ENCODE results near the gene MAP3K21. TPM values are rescaled to one million over a fixed set of nuclear protein-coding genes. Genes with fewer than 3 reads are reported as not detected.

The MAP3K21 gene
- total RNA-seq, 1 donor from 2014 or later: 9.2 TPM

DNA sequence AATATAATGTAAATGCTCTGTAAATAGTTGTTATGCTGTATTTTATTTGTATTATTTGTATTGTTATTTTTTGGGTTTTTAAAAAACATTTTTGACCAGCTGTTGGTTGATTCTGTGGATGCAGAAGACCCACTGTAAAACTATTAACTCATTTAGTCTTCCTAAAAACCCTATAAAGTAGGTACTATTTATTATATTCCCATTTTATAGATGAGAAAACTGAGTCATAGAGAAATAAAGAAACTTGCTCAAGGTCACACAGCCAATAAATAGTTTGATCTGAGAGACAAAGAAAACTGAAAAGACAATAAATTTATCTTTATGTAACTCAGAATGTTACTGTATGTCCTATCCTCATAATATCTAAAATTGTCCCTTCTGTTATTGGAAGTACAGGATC, 1.2 kb upstream of the MAP3K21 start:
- H3K4me3 ChIP-seq: no peak overlapping the region
- ATAC-seq (no peak), DNase-seq (no peak)
- intact Hi-C loops (cut with DNase I): no loop called here
- H3K36me3 ChIP-seq: no peaks in the 10 kb centered on the region
- peaks cover 3% of the 10 kb centered on the region for H3K27me3 ChIP-seq (ENCODE audit: low read depth)
- H3K9me3 ChIP-seq: no peaks in the 10 kb centered on the region
- TF ChIP-seq, protein P1, sequence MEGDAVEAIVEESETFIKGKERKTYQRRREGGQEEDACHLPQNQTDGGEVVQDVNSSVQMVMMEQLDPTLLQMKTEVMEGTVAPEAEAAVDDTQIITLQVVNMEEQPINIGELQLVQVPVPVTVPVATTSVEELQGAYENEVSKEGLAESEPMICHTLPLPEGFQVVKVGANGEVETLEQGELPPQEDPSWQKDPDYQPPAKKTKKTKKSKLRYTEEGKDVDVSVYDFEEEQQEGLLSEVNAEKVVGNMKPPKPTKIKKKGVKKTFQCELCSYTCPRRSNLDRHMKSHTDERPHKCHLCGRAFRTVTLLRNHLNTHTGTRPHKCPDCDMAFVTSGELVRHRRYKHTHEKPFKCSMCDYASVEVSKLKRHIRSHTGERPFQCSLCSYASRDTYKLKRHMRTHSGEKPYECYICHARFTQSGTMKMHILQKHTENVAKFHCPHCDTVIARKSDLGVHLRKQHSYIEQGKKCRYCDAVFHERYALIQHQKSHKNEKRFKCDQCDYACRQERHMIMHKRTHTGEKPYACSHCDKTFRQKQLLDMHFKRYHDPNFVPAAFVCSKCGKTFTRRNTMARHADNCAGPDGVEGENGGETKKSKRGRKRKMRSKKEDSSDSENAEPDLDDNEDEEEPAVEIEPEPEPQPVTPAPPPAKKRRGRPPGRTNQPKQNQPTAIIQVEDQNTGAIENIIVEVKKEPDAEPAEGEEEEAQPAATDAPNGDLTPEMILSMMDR (IDR thresholded peaks at IDR 0.05): no peak
- H3K4me1 ChIP-seq: peaks cover 6% of the 10 kb centered on the region
- no peak overlapping the region for H3K27ac ChIP-seq

DNA sequence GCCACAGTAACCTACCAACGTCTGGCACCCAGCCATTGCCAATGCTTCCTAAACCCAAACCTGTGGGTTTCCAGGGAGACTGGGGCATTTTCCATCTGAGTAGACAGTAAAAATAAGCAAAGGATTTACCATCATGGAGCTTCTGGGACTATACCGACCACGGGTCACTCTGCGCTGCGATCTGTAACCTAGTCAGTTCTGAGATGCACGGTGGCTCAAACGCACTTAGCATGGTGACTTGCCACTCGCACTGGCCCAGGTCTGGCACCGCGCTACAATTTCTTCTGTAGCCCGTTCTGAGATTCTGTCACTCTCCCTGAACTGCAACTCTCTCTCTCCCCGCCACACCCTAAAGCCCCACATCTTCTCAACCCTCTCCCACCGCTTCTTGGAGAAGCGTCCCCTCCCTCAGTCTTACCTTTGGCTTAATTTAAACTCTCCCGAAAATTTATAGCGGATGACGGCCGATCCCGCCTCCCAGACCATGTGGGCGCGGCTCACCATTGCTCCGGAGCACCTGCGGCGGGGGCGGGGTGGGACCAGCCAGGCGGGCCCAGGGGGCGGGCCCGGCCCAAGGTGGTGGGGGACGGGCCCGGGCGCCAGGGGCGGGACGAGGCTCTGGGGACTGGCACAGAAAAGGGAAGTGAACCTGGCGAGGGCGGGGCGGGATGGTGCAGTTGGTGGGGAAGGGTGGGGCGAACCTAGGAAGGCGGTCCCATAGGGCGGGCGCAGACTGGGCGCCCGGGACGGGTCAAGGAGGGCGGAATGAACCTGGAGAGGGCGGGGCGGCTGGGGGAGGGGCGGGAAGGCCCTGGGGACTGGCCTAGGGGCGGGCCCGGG, 493 bp upstream of the MAP3K21 start:
- TF ChIP-seq, protein P1 (IDR thresholded peaks at IDR 0.05): no peak
- intact Hi-C loops (cut with DNase I): no loop called here
- Histone ChIP-seq H3K4me3 (peak overlapping the region; percentile 60), H3K27ac (no peak overlapping the region), H3K4me1 (peaks cover 6% of the 10 kb centered on the region), H3K27me3 (ENCODE audit: low read depth) (peaks cover 3% of the 10 kb centered on the region), H3K36me3 (no peaks in the 10 kb centered on the region), H3K9me3 (no peaks in the 10 kb centered on the region)
- ATAC-seq (peak; percentile 95 to 98), DNase-seq (peak; percentile 98)

DNA sequence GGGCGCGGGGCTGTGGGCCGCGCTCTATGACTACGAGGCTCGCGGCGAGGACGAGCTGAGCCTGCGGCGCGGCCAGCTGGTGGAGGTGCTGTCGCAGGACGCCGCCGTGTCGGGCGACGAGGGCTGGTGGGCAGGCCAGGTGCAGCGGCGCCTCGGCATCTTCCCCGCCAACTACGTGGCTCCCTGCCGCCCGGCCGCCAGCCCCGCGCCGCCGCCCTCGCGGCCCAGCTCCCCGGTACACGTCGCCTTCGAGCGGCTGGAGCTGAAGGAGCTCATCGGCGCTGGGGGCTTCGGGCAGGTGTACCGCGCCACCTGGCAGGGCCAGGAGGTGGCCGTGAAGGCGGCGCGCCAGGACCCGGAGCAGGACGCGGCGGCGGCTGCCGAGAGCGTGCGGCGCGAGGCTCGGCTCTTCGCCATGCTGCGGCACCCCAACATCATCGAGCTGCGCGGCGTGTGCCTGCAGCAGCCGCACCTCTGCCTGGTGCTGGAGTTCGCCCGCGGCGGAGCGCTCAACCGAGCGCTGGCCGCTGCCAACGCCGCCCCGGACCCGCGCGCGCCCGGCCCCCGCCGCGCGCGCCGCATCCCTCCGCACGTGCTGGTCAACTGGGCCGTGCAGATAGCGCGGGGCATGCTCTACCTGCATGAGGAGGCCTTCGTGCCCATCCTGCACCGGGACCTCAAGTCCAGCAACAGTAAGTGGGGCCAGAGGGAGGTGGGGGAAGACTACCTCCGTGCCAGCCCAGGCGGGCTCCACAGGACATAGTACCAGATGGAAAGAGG, 808 bp downstream of the MAP3K21 start:
- Histone ChIP-seq H3K27me3 (ENCODE audit: low read depth) (peaks cover 3% of the 10 kb centered on the region), H3K27ac (peak overlapping the region; percentile 80), H3K4me1 (peaks cover 6% of the 10 kb centered on the region), H3K36me3 (no peaks in the 10 kb centered on the region), H3K4me3 (peak overlapping the region; percentile 60), H3K9me3 (no peaks in the 10 kb centered on the region)
- intact Hi-C loops (cut with DNase I): no loop called here
- TF ChIP-seq, protein P1 (IDR thresholded peaks at IDR 0.05): no peak
- peak; percentile 46 to 52 for ATAC-seq
- DNase-seq: peak; percentile 61

DNA sequence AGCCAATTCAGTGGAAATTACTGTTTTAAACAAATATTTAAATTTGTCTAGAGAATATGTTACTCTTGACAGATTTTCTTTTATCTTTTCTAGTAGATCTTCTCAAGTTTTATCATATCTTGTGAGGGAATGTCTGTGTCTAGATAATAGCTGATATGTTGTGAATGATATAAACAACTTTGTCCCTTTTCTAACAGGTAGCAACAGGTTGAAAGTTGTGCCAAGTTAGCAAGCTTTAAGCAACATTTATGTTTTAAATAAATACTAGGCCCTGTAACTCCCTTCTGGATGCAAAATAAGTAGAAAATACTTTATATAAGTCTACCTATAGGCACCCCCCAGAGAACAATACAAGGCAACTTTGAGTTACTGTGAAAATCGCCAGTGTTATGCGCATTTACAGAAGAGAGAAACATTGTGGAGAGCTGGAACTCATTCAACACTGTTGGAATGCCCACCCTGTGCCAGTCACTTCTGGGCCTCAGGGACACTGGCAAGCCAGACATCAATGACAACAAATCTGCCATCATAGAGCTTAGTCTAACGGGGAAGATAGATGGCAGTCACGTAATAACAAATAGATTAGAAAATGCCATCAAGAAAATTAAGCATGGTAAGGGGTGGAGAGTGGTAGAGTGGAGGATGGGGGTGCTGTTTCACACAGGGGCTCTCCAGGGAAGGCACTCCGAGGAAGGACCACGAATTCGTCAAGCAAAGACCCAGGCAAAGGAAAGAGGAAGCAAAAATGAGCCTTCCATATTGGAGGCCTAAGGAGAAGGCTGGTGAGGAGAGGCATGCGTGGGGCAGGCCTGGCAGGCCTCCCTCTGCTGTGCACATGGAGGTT, 4.4 kb downstream of the MAP3K21 start:
- intact Hi-C loops (cut with DNase I): no loop called here
- DNase-seq: no peak
- Histone ChIP-seq H3K27me3 (ENCODE audit: low read depth) (peaks cover 3% of the 10 kb centered on the region), H3K27ac (no peak overlapping the region), H3K9me3 (no peaks in the 10 kb centered on the region), H3K36me3 (no peaks in the 10 kb centered on the region), H3K4me1 (peaks cover 6% of the 10 kb centered on the region), H3K4me3 (no peak overlapping the region)
- TF ChIP-seq, protein P1 (IDR thresholded peaks at IDR 0.05): no peak
- no peak for ATAC-seq

DNA sequence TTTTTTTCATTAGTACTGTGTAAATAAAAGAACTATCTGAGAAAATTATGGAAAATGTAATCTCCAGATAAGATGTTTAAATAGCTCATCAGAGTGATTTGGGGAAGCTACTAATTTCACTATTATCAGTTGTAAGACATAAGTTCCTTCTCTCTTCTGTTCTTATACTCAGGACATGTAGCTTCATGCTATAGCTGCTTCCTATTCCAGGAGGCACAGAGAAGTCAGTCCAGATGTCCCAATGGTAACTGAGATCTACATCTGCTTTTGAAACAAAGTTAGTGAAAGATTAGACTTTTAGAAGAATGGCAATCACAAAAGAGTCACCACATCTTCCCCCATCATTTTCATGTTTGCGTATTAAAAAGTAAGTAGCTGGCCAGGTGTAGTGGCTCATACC, 5.6 kb downstream of the MAP3K21 start:
- ATAC-seq: no peak
- no peak overlapping the region for H3K27ac ChIP-seq

More for the DNA sequence above, 5.6 kb downstream of the MAP3K21 start:
- no peaks in the 10 kb centered on the region for H3K9me3 ChIP-seq
- H3K27me3 ChIP-seq (ENCODE audit: low read depth): peaks cover 3% of the 10 kb centered on the region
- H3K36me3 ChIP-seq: no peaks in the 10 kb centered on the region
- TF ChIP-seq, protein P1 (IDR thresholded peaks at IDR 0.05): no peak
- intact Hi-C loops (cut with DNase I): no loop called here
- H3K4me3 ChIP-seq: no peak overlapping the region
- DNase-seq: no peak
- peaks cover 6% of the 10 kb centered on the region for H3K4me1 ChIP-seq

Data from lower lobe of right lung (tissue), 2 donors.